IPS-20b (cell line): Measurements from ENCODE around the gene BOLA2B.
"Not testable (repeated sequence)": the region's sequence is repeated elsewhere in the genome, so short reads cannot be mapped to it uniquely, and the experiment has no call there.

Source experiments
- H3K27ac ChIP-seq: one replicate; pipeline ENCODE4 v1.5.1; 2013; ENCODE audit warnings: low read length
- H3K27me3 ChIP-seq: 2 replicates; pipeline ENCODE4 v1.6.1; 2013; ENCODE audit warnings: mild to moderate bottlenecking, low read length, inconsistent platforms; ENCODE audit not compliant: insufficient read depth
- H3K36me3 ChIP-seq: 2 replicates; pipeline ENCODE4 v1.6.1; 2013; ENCODE audit warnings: low read depth, mild to moderate bottlenecking, inconsistent platforms, low read length, moderate library complexity; ENCODE audit not compliant: insufficient read depth
- H3K4me1 ChIP-seq: 2 replicates; pipeline ENCODE4 v1.6.1; 2013; ENCODE audit warnings: mild to moderate bottlenecking, control low read depth, inconsistent platforms, low read length, moderate library complexity; ENCODE audit not compliant: insufficient read depth
- H3K4me3 ChIP-seq: 2 replicates; pipeline ENCODE4 v1.5.1; 2013; ENCODE audit warnings: mild to moderate bottlenecking, low read length, inconsistent platforms
- H3K9ac ChIP-seq: 2 replicates; pipeline ENCODE4 v1.6.1; 2013; ENCODE audit warnings: low read depth, mild to moderate bottlenecking, inconsistent platforms, low read length, moderate library complexity
- H3K9me3 ChIP-seq: 2 replicates; pipeline ENCODE4 v1.6.1; 2013; ENCODE audit warnings: mild to moderate bottlenecking, low read depth, low read length, inconsistent platforms; ENCODE audit not compliant: insufficient read depth

The BOLA2B gene

GRCh38 chr16:30193615-30194014, at the start of gene BOLA2B, which contains the start of gene SLX1A:
Gene BOLA2B, minus strand, starts transcription at chr16:30193666. Its CDS starts 71 bp downstream, at chr16:30193595.
Gene SLX1A, plus strand, starts transcription at chr16:30193875. Its CDS starts 210 bp downstream, at chr16:30194085.
- H3K27me3 ChIP-seq, H3K9ac ChIP-seq, H3K4me1 ChIP-seq, H3K9me3 ChIP-seq, H3K36me3 ChIP-seq, H3K4me3 ChIP-seq, H3K27ac ChIP-seq: not testable (repeated sequence)

GRCh38 chr16:30217082-30217481, 23.6 kb upstream of the BOLA2B start:
- not testable (repeated sequence) for H3K4me1 ChIP-seq, H3K9ac ChIP-seq, H3K27ac ChIP-seq, H3K36me3 ChIP-seq, H3K4me3 ChIP-seq, H3K9me3 ChIP-seq, H3K27me3 ChIP-seq

- H3K4me3 ChIP-seq, H3K27me3 ChIP-seq, H3K36me3 ChIP-seq, H3K27ac ChIP-seq, H3K9ac ChIP-seq, H3K4me1 ChIP-seq, H3K9me3 ChIP-seq: not testable (repeated sequence)
Observed at GRCh38 chr16:30211414-30211813, 17.9 kb upstream of the BOLA2B start.

GRCh38 chr16:30209032-30209431, 15.6 kb upstream of the BOLA2B start:
- not testable (repeated sequence) for H3K36me3 ChIP-seq, H3K27ac ChIP-seq, H3K9ac ChIP-seq, H3K9me3 ChIP-seq, H3K27me3 ChIP-seq, H3K4me3 ChIP-seq, H3K4me1 ChIP-seq

GRCh38 chr16:30207063-30207704, 13.7 kb upstream of the BOLA2B start:
- not testable (repeated sequence) for H3K4me3 ChIP-seq, H3K27me3 ChIP-seq

GRCh38 chr16:30206252-30206651, 12.8 kb upstream of the BOLA2B start:
- not testable (repeated sequence) for H3K4me3 ChIP-seq, H3K4me1 ChIP-seq, H3K9me3 ChIP-seq, H3K36me3 ChIP-seq, H3K27me3 ChIP-seq, H3K9ac ChIP-seq, H3K27ac ChIP-seq

More at GRCh38 chr16:30207063-30207704, 13.7 kb upstream of the BOLA2B start:
- H3K36me3 ChIP-seq, H3K9ac ChIP-seq, H3K27ac ChIP-seq, H3K9me3 ChIP-seq, H3K4me1 ChIP-seq: not testable (repeated sequence)

GRCh38 chr16:30205541-30206236, 12.2 kb upstream of the BOLA2B start:
- not testable (repeated sequence) for H3K9ac ChIP-seq, H3K4me3 ChIP-seq, H3K9me3 ChIP-seq, H3K4me1 ChIP-seq, H3K36me3 ChIP-seq, H3K27me3 ChIP-seq, H3K27ac ChIP-seq

GRCh38 chr16:30199608-30200343, 6.3 kb upstream of the BOLA2B start:
- H3K27ac ChIP-seq, H3K36me3 ChIP-seq, H3K4me1 ChIP-seq, H3K9me3 ChIP-seq, H3K4me3 ChIP-seq, H3K9ac ChIP-seq, H3K27me3 ChIP-seq: not testable (repeated sequence)

- H3K4me1 ChIP-seq, H3K4me3 ChIP-seq, H3K9ac ChIP-seq, H3K27ac ChIP-seq, H3K36me3 ChIP-seq, H3K9me3 ChIP-seq, H3K27me3 ChIP-seq: not testable (repeated sequence)
Observed at GRCh38 chr16:30199049-30199448, 5.6 kb upstream of the BOLA2B start, which contains the start of gene SULT1A3. Gene SULT1A3, plus strand, starts transcription at chr16:30199255. Its CDS starts 1,474 bp downstream, at chr16:30200729.

GRCh38 chr16:30197001-30197400, 3.5 kb upstream of the BOLA2B start:
- H3K9me3 ChIP-seq, H3K27me3 ChIP-seq, H3K36me3 ChIP-seq, H3K4me3 ChIP-seq, H3K9ac ChIP-seq, H3K4me1 ChIP-seq, H3K27ac ChIP-seq: not testable (repeated sequence)

- H3K4me1 ChIP-seq, H3K9ac ChIP-seq, H3K4me3 ChIP-seq, H3K27ac ChIP-seq, H3K9me3 ChIP-seq, H3K27me3 ChIP-seq, H3K36me3 ChIP-seq: not testable (repeated sequence)
Observed at GRCh38 chr16:30194172-30194925, 883 bp upstream of the BOLA2B start.
